ENCODE results near the gene CARD9. TPM values are rescaled to one million over a fixed set of nuclear protein-coding genes. Genes with fewer than 3 reads are reported as not detected.

The CARD9 gene
- total RNA-seq, 1 experiment from 2014 or later = 1.2 TPM

DNA sequence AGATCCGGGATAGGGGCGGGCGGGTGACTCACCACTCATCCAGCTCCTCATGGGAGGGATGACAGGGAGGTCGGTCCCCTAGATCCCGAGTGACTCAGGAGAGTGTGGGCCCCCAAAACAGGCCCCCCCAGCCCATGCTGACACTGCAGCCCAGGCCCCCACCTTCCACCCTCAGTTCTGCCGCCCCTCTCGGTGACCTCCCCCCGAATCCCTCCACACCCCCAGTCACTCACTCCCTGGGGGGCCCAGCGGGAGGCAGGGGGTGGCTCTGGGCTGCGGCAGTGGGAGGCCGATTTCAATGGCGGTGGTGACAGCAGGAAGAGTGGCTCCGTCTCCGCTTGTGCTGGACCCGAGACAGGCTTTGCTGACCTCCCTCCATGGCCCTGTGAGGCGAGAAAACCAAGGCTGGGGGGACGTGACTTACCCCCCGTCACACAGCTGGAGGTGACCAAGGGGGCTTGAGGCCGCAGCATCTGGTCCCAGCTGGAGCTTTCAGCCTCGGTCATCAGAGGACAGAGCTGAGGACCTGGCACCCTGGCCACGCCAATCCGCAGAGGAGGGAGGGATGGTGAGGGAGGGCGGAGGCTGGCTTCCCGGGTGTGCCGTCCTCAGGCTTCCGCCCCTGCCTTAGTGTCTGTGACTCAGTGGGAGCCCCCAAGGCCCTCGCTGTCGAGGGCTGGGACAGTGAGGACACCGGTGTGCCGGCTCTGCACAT lies 37.2 kb downstream of the CARD9 start:
- H3K4me1 Mint-ChIP-seq (ENCODE audit: low read depth, unreplicated experiment) = no peaks in the 10 kb centered on the region
- no peaks in the 10 kb centered on the region for H3K9me3 Mint-ChIP-seq (ENCODE audit: low read depth, unreplicated experiment)
- no peak for DNase-seq
- H3K27me3 Mint-ChIP-seq (ENCODE audit: unreplicated experiment) = no peaks in the 10 kb centered on the region
- no peaks in the 10 kb centered on the region for H3K36me3 Mint-ChIP-seq (ENCODE audit: insufficient read depth, unreplicated experiment)
- TF ChIP-seq, protein P1, sequence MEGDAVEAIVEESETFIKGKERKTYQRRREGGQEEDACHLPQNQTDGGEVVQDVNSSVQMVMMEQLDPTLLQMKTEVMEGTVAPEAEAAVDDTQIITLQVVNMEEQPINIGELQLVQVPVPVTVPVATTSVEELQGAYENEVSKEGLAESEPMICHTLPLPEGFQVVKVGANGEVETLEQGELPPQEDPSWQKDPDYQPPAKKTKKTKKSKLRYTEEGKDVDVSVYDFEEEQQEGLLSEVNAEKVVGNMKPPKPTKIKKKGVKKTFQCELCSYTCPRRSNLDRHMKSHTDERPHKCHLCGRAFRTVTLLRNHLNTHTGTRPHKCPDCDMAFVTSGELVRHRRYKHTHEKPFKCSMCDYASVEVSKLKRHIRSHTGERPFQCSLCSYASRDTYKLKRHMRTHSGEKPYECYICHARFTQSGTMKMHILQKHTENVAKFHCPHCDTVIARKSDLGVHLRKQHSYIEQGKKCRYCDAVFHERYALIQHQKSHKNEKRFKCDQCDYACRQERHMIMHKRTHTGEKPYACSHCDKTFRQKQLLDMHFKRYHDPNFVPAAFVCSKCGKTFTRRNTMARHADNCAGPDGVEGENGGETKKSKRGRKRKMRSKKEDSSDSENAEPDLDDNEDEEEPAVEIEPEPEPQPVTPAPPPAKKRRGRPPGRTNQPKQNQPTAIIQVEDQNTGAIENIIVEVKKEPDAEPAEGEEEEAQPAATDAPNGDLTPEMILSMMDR (IDR thresholded peaks at IDR 0.05; ENCODE audit: unreplicated experiment) = no peak
- no TSS peak for BruUV-seq (replicated peaks)
- intact Hi-C loops (cut with micrococcal nuclease; ENCODE audit: unreplicated experiment) = no loop called here
- CTCF ChIA-PET = interaction anchor here (1.1 kb wide), 1 partner anchor 9 kb away, joined by 3 read pairs; no protein-coding TSS in a partner anchor
- H3K27ac Mint-ChIP-seq (ENCODE audit: unreplicated experiment) = no peak overlapping the region
- no peak overlapping the region for H3K4me3 Mint-ChIP-seq (ENCODE audit: low read depth, unreplicated experiment)

DNA sequence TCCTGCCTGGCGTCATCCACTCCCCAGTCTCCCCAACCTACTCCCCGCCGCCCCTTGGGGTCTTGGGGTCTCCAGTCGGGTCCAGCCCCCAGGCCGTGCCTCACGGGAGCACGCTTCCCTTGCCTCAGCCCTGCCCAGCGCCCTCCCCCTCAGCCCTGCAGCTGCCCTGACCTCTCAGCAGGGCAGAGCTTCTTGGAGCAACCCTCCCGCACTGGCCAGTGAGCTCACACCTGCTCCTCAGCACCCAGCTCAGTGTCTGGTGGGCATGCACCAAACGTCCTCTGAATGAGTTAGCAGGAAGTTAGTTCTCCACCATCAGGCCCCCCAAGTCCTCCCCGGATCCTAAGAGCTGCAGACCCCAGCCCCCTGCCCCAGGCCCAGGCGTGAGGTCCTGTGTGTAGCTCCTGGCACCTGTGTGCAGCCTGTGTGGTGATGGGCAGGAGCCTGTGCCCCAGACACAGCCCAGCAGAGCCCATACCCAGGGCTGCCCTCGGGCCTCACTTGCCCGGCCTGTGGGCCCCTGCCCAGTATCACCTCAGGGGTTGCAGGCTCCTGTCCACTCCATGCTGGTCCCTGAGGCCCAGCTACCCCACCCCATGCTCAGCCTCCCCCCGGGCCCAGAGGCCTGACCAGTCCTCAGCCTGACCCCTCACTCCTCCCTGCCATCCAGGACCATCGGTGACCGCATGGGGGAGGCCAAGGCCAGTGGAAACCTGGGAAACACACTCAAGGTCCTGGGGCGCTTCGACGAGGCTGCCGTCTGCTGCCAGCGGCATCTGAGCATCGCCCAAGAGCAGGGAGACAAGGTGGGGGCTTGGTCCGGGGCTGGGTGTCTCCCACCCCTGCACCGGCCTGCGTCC lies 37.9 kb downstream of the CARD9 start:
- Mint-ChIP-seq H3K4me3 (ENCODE audit: low read depth, unreplicated experiment) (no peak overlapping the region), H3K4me1 (ENCODE audit: low read depth, unreplicated experiment) (no peaks in the 10 kb centered on the region), H3K9me3 (ENCODE audit: low read depth, unreplicated experiment) (no peaks in the 10 kb centered on the region), H3K27me3 (ENCODE audit: unreplicated experiment) (no peaks in the 10 kb centered on the region), H3K27ac (ENCODE audit: unreplicated experiment) (no peak overlapping the region), H3K36me3 (ENCODE audit: insufficient read depth, unreplicated experiment) (no peaks in the 10 kb centered on the region)
- CTCF ChIA-PET = interaction anchor here (0.5 kb wide), 1 partner anchor 281 kb away, joined by 4 read pairs; no protein-coding TSS in a partner anchor
- intact Hi-C loops (cut with micrococcal nuclease; ENCODE audit: unreplicated experiment) = no loop called here
- no peak for DNase-seq
- BruUV-seq (replicated peaks) = no TSS peak
- TF ChIP-seq, protein P1 (IDR thresholded peaks at IDR 0.05; ENCODE audit: unreplicated experiment) = no peak

DNA sequence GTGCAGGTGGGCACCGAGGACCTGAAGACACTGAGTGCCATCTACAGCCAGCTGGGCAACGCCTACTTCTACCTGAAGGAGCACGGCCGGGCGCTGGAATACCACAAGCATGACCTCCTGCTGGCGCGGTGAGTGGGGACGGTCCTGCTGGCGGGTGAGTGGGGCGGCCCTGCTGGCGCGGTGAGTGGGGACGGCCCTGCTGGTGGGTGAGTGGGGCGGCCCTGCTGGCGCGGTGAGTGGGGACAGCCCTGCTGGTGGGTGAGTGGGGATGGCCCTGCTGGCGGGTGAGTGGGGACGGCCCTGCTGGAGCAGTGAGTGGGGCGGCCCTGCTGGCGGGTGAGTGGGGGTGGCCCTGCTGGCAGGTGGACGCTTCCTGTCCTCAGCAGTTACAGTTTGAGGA lies 38.9 kb downstream of the CARD9 start:
- DNase-seq = no peak
- H3K9me3 Mint-ChIP-seq (ENCODE audit: low read depth, unreplicated experiment) = no peaks in the 10 kb centered on the region

DNA sequence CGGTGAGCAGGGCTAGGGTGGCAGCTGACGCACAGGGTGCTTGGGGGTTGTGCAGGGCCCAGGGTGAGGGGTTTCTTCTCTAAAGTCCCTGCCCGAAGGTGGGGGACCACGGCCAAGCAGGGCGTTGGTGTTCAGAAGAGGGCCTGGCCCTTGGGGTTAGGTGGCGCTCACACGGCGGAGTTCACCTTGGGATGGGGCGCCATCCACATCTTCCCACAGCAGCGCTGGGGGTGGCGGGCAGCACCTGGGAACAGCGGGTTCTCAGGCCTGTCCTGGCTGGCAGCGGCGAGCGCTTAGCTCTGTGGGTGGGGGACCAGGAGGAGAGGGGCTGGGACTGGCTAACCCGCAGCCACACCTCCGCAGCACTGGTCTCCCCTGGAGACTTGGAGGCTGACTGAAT lies 40.0 kb downstream of the CARD9 start:
- intact Hi-C loops (cut with micrococcal nuclease; ENCODE audit: unreplicated experiment) = no loop called here
- TF ChIP-seq, protein P1 (IDR thresholded peaks at IDR 0.05; ENCODE audit: unreplicated experiment) = no peak
- Mint-ChIP-seq H3K27ac (ENCODE audit: unreplicated experiment) (no peak overlapping the region), H3K4me3 (ENCODE audit: low read depth, unreplicated experiment) (no peak overlapping the region), H3K27me3 (ENCODE audit: unreplicated experiment) (no peaks in the 10 kb centered on the region), H3K9me3 (ENCODE audit: low read depth, unreplicated experiment) (no peaks in the 10 kb centered on the region), H3K4me1 (ENCODE audit: low read depth, unreplicated experiment) (no peaks in the 10 kb centered on the region), H3K36me3 (ENCODE audit: insufficient read depth, unreplicated experiment) (no peaks in the 10 kb centered on the region)
- BruUV-seq (replicated peaks) = no TSS peak
- no peak for DNase-seq
- CTCF ChIA-PET = no interaction called here

More for the DNA sequence above, 38.9 kb downstream of the CARD9 start:
- TF ChIP-seq, protein P1 (IDR thresholded peaks at IDR 0.05; ENCODE audit: unreplicated experiment) = no peak
- Mint-ChIP-seq H3K4me1 (ENCODE audit: low read depth, unreplicated experiment) (no peaks in the 10 kb centered on the region), H3K27me3 (ENCODE audit: unreplicated experiment) (no peaks in the 10 kb centered on the region), H3K4me3 (ENCODE audit: low read depth, unreplicated experiment) (no peak overlapping the region), H3K36me3 (ENCODE audit: insufficient read depth, unreplicated experiment) (no peaks in the 10 kb centered on the region), H3K27ac (ENCODE audit: unreplicated experiment) (no peak overlapping the region)
- BruUV-seq (replicated peaks) = no TSS peak
- CTCF ChIA-PET = interaction anchor here (1.0 kb wide), 1 partner anchor 38 kb away, joined by 3 read pairs; no protein-coding TSS in a partner anchor
- intact Hi-C loops (cut with micrococcal nuclease; ENCODE audit: unreplicated experiment) = no loop called here
